ENCODE results near the gene ZNF660.
A peak's percentile ranks its signal among the peaks of the same experiment; 100 is the strongest.

The ZNF660 gene

DNA sequence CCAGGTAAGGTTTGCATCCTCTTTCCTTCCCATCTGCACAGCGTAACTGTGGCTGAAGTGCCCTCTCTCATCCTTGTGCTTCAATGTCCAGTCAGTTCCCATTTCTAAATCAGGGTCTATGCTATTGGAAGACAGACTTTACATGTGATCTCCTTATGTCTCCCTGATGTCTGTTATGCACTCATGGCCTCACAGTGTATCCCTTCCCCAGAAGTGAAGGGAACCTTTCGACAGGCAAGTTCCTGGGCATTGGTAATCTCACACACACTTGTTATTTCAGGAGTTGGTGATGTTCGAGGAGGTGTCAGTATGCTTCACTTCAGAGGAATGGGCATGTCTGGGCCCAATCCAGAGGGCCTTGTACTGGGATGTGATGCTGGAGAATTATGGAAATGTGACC lies 47.4 kb downstream of the ZNF660 start:
- DNase-seq (ENCODE audit: low spot score), result no peak

DNA sequence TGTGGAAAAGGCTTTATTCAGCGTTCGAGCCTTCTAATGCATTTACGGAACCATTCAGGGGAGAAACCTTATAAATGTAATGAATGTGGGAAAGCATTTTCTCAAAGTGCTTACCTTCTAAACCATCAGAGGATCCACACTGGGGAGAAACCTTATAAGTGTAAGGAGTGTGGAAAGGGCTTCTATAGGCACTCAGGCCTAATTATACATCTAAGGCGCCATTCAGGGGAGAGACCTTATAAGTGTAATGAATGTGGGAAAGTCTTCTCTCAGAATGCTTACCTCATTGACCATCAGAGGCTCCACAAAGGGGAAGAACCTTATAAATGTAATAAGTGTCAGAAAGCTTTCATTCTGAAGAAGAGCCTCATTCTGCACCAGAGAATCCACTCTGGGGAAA lies 57.6 kb downstream of the ZNF660 start:
- DNase-seq (ENCODE audit: low spot score), result no peak

DNA sequence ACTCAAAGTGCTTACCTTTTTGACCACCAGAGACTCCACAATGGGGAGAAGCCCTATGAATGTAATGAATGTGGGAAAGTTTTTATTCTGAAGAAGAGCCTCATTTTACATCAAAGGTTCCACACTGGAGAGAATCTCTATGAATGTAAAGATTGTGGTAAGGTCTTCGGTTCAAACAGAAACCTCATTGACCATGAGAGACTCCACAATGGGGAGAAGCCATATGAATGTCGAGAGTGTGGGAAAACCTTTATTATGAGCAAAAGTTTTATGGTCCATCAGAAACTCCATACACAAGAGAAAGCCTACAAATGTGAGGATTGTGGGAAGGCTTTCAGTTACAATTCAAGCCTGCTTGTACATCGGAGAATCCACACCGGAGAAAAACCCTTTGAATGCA lies 58.3 kb downstream of the ZNF660 start:
- no peak for DNase-seq (ENCODE audit: low spot score)

DNA sequence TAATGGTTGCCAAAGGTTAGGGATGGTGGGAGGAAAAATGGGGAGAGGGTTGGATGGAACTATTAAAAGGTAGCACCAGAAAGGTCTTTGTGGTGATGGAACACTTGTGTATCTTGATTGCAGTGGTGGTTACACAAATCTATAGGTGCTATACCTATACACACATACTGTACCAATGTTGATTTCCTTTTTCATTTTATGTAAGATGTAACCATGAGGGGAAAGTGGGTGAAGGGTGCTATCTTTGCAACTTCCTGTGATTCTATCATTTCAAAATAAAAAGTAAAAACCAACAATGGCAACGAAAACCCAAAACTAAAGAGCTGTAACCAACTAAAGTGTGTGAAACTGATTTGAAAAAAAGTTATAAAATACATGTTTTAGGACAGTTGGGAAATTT lies 63.0 kb downstream of the ZNF660 start:
- DNase-seq (ENCODE audit: low spot score), result no peak

DNA sequence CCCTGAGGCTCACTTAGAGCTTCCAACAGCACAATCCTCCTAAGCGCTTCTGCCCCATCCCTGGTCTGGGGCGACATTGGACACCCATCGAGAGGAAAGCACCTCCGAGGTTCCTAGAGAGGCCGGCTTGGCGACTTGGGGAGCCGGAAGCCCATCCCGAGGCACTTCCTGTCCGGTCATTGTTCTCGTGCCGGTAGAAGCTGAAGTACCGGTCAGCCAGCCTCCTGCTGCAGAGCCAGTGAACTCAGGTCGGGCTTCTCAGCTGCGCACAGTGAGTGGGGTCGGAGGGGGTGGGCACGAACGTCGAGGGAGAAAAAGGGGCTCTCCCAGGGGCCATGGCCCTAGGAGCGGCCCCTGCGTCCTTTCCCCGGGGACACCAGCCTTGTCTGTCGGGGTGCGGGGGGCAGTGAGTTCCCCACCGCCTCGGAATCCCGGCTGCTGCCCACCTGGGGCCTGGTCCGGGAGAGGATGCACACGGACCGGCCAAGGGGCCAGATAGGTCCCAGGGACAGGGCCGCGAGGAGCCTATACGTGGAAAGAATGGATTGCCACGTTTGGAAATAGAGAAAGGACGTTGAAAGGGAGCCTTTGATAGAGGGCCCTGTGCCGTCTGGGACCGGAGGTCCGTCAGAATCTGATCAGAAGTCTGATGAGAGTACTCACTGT lies 63.9 kb downstream of the ZNF660 start, which contains the start of gene ZNF35:
ZNF35 (plus strand) TSS at position 169 of the 666 bp plus-strand sequence. CDS start 2,336 bp downstream, outside the sequence.
- peak; percentile 29 for DNase-seq (ENCODE audit: low spot score)

Measured in CD4-positive, alpha-beta T cell treated with Interleukin-2 at 100 ng/mL for 4 hours (primary cell).